GM20000 (cell line): ENCODE data around the gene CEP43.

Experiments
- DNase-seq: peaks from one replicate; pipeline ENCODE4 v3.0.0; 2012; ENCODE audit warnings: low spot score
- TF ChIP-seq, protein P1 (sequence below): IDR thresholded peaks from 2 replicates; pipeline ENCODE4 v1.5.1; 2012; ENCODE audit warnings: mild to moderate bottlenecking, control low read depth; ENCODE audit errors: extremely low read depth, missing control alignments

Gene CEP43

DNA sequence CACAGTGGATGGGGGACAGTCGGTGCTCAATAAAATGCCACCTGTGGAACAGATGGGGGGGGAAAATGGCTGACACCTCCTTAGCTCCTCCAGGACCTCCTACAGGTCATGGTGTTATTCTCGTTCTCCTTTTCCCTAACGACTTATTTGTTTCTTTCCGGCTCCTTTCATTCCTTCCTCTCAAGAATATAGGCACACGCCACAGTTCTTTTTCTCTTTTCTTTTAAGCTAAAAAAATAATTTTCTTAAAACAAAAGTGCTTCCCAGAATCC lies 41.5 kb upstream of the CEP43 start:
- DNase-seq: no peak
- TF ChIP-seq, protein P1, sequence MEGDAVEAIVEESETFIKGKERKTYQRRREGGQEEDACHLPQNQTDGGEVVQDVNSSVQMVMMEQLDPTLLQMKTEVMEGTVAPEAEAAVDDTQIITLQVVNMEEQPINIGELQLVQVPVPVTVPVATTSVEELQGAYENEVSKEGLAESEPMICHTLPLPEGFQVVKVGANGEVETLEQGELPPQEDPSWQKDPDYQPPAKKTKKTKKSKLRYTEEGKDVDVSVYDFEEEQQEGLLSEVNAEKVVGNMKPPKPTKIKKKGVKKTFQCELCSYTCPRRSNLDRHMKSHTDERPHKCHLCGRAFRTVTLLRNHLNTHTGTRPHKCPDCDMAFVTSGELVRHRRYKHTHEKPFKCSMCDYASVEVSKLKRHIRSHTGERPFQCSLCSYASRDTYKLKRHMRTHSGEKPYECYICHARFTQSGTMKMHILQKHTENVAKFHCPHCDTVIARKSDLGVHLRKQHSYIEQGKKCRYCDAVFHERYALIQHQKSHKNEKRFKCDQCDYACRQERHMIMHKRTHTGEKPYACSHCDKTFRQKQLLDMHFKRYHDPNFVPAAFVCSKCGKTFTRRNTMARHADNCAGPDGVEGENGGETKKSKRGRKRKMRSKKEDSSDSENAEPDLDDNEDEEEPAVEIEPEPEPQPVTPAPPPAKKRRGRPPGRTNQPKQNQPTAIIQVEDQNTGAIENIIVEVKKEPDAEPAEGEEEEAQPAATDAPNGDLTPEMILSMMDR: no peak

DNA sequence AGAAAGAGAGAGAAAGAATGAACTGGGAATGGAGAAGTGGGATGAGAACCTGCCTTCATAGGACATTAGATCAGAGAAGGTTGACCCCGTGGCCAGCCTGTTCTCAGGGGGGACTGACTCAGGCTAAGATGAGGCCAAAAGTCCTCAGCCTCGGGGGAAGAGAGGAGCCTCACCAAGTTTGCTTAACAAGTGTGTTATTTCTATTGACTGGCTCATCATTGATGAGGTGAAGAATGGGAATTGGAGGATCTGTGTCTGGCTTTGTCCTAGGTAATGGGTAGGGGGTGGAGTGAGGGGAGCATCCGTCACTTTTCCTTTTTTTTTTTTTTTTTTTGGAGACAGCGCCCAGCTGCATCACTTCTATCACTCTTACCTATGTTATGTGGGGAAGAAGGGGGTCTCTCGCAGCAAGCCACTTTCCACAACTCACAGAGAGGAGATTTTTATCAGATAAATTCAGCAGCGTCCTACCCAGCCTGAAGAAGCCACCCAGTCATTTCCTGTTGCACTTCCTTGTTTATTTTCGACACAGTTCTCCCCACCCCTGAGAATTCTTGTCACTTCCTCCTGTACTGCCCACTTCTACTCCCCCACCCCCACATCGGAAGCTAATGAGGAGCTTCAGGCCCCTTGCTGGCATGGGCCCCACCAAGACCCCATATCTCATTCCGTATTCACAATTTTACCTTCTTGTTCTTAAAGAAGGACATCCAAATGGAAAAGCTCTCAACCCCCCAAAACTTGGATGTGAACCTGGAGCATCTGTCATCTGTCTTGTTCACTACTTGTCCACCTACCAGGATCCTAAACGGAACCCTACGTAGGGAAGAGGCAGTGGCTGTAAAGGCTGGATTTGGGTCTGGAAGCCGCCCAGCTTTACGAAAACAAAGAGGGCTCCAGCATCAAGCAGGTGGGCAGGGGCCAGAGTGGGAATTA lies 40.0 kb upstream of the CEP43 start:
- peak; percentile 56 for DNase-seq

DNA sequence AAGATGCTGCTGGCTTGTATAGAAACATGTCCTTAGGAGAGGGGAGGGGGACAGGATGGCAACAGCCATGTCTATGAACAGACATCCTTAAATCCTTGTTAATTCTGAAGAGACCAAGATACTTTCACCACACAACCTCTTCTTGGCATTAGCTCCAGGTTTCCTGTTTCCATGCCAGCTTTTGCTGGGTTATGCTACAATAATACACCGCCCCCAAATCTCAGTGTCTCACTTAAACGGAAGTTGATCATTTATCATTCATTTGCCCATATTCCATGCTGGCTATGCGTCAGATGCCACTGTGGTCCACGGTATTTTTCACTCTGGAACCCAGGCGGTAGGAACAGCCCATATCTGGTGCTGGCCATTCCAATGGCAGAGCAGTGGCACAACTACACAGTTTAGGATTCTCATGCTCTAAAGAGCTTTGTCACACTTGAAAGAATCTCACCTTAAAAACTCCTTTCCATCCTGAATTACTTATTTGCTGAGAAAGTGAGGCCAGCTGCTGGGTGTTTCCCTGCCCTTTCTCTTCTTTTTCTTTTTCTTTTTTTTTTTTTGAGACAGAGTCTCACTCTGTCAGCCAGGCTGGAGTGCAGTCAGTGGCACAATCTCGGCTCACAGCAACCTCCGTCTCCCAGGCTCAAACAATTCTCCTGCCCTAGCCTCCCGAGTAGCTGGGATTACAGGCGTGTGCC lies 39.1 kb upstream of the CEP43 start:
- TF ChIP-seq, protein P1: no peak
- no peak for DNase-seq

More for the DNA sequence above, 40.0 kb upstream of the CEP43 start:
- TF ChIP-seq, protein P1: no peak

DNA sequence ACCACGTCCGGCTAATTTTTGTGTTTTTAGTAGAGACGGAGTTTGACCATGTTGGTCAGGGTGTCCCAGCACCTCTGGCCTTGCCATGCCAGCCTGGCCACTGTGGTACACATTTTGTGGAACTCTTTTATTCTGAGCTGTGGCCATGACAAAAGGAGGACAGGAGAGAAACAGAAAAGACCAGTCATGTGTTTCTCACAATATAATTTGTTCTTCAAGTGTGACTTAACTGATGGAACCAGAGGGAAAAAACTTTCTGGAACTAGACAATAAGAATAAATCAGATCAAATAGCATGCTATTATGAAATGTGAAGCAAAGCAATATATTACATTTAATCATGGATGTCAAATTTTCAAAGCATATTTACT lies 38.6 kb upstream of the CEP43 start:
- TF ChIP-seq, protein P1: no peak
- no peak for DNase-seq

DNA sequence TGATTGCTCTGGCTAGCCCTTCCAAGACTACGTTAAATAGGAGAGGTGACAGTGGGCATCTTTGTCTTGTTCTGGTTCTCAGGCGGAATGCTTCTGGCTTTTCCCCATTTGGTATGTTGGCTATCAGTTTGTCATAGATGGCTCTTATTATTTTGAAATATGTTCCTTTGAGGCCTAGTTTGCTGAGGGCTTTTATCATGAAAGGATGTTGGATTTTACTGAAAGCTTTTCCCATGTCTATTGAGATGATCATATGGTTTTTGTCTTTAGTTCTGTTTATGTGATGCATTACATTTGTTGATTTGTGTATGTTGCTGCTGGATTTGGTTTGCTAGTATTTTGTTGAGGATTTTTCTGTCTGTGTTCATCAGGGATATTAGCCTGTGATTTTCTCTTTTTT lies 32.9 kb upstream of the CEP43 start:
- TF ChIP-seq, protein P1: no peak
- DNase-seq: no peak

DNA sequence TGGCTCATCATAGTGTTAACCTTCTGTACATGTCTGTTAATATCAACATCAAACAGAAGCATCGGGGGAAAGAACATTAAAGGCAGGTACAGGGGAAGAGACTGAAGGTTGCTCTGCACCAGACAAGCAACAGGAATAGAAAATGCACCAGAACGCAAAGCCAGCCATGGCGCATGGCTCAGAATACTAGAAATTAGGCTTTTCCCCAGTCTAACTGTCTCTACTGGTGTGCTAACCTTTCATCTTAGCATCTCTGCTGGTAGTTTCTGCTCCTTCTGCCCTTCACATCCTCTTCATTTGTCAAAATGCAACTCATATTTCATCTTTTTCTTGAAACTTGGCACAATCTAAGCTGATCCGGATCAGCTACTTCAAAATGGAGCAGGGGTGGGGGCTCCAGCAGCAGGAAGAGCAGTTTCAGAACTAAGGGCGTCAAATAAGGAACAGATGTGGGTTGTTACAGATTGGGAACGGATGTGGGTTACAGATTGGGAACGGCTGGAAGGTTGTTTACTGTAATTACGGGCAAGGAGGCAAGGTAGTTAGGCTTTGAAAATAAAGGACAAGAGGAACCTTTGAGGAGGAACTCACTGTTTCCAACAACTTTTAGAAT lies 29.7 kb upstream of the CEP43 start:
- TF ChIP-seq, protein P1: no peak
- no peak for DNase-seq

DNA sequence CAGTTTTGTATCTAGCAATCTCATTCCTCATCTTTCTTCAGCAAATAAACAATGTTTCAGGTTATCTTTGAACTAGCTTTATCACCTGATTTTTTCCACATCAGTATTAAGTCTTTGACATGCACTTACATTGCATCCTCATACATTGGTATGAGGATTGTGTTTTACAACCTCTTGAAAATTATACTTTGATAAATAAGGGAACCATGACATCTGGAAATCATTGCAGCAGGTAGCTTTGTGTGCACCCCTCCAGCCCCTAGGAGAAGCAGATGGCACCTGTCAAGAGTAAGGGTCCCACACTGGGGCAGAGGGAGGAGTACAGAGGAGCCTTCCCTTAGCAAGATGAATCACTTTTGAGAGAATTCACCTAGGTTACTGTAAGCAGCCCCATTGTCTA lies 29.1 kb upstream of the CEP43 start:
- TF ChIP-seq, protein P1: no peak

More for the DNA sequence above, 29.1 kb upstream of the CEP43 start:
- no peak for DNase-seq
